Kidney tubule cell (primary cell): ENCODE measurements around the gene FOXP4.
A peak's percentile ranks its signal among the peaks of the same experiment; 100 is the strongest.

Experiments used
- DNase-seq: peaks from one replicate; pipeline ENCODE4 v3.0.0-alpha.2; 2018; ENCODE audit warnings: low spot score

FOXP4 gene, protein sequence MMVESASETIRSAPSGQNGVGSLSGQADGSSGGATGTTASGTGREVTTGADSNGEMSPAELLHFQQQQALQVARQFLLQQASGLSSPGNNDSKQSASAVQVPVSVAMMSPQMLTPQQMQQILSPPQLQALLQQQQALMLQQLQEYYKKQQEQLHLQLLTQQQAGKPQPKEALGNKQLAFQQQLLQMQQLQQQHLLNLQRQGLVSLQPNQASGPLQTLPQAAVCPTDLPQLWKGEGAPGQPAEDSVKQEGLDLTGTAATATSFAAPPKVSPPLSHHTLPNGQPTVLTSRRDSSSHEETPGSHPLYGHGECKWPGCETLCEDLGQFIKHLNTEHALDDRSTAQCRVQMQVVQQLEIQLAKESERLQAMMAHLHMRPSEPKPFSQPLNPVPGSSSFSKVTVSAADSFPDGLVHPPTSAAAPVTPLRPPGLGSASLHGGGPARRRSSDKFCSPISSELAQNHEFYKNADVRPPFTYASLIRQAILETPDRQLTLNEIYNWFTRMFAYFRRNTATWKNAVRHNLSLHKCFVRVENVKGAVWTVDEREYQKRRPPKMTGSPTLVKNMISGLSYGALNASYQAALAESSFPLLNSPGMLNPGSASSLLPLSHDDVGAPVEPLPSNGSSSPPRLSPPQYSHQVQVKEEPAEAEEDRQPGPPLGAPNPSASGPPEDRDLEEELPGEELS

DNA sequence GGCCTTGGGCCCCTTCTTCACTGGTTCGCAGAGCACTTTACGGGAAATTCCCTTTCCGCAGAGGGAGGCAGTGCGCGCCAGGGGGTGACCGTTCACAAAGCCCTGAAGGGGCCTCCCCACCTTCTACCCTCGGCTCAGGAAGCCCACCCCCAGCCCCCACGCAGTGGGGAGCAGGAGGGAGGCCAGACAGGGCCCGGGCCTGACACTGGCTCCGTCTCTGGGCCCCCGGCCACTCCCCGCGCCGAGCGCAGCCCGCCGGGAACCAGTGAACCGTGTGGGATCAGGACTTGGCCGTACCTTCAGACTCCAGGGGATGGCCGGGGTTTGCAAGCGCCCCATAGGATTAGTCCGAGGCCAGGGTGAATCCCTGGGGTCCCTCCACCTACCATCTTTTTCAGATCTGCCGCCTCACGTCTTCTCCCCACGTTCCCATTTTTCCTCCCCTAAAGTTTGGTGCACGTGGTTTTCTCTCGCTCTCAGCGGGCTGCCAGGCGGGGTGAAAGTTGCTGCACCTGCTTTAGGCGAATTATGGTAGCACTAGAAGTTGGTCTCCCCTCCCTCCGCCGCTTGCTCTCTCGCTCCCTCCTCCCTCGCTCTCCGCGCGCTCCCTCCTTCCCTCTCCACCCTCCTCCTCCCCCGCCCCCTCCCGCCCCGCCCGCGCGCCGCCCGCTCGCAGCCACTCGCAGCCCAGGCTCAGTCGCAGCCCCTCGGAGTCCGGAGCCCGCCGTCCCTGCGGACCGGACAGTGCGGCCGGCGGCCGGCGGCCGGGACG is at the start of gene FOXP4:
Gene FOXP4, plus strand, starts transcription at position 679 of the 772 bp plus-strand sequence. CDS start 19,380 bp downstream, outside the sequence.
- peak; percentile 94 for DNase-seq

DNA sequence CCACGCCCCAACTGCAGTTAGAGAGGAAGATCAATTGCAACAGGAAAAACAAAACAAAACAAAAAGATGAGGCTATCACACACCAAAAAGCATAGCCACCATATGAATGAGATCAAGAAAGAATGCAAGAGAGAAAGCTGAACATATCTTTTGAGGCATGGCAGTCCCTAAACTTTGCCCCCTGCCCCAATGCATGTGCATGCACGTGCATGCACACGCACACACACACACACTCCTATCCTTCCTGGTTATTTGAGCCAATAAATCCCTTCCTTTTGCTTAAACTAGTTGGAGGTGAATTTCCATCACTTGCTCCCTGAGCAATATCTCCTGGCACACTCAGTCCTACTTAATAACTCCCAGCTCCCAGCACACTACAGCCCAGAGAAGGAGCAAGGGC is 48.6 kb upstream of the FOXP4 start:
- DNase-seq: no peak

DNA sequence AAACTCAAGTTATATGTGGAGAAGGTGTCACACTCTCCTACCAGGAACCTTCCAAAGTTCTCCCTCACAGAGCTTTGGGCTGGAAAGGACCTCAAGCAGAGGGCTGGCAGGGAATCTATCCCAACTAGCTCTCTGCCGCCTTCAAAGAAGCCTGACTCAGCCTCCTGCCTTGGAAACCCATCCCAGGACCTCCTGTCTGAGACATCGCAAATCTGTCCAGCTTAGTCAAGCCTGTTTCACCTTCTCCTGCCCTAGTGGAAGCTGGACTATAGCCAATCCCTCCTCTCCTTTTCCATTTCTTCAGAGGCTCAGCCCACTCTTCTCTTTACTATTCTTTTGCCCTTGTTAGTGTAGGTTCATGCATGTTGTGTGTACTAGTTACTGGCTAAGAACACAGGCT is 48.2 kb upstream of the FOXP4 start:
- DNase-seq: peak; percentile 16

GRCh38 chr6:41498968-41499599 is 47.1 kb upstream of the FOXP4 start:
- DNase-seq: no peak

DNA sequence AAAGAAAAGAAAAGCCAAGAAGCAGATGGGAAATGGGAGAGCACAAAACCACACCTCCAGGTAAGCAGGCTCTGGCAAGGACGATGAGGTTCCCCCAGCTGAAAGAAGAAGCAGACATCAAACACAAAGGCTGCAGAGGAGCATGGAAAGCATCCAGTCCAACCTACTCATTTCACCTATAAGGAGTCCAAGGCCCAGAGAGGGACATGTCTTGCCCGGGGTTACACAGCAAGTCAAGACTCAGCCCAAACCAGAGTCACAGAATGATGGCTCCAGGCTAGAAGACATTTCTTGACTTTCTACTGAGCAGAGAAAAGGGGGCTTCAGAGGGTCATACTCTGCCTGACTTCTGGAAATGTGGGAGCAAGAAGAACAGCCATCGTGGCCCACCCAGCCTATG is 45.6 kb upstream of the FOXP4 start:
- DNase-seq: no peak

GRCh38 chr6:41502566-41502916 is 43.6 kb upstream of the FOXP4 start:
- DNase-seq: no peak

GRCh38 chr6:41502917-41503671 is 43.1 kb upstream of the FOXP4 start:
- no peak for DNase-seq

DNA sequence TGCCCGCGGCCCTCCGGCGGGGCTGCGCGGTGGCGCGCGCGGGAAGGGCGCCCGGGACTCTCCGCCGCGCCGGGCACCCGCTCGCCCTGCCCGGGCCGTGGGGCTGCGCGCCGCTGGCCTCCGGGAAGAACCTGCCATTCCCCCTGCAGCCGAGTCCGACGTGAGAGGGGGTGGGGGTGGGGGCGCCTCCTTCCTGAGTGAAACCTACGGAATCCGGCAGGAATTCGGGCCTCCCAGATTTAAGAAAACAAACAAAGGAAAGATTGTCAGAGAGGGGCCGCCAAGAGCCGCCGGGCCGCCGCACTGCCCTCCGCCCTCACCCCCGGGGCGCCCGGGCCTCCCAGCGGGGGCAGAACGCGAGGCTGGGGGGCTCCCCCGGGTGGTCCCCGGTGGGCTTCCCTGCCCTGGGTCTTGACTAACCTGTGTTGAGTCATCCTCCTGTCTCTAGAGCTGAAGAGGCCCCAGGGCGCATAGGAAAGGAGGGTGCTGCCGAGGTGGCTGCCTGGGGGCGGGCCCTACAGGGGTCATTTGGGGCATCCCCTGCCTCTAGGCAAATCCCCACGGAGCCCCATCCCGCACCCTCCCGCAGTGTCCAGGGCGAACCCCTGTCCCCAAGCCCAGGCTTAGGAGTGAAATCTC is 42.2 kb upstream of the FOXP4 start:
- peak; percentile 32 for DNase-seq

DNA sequence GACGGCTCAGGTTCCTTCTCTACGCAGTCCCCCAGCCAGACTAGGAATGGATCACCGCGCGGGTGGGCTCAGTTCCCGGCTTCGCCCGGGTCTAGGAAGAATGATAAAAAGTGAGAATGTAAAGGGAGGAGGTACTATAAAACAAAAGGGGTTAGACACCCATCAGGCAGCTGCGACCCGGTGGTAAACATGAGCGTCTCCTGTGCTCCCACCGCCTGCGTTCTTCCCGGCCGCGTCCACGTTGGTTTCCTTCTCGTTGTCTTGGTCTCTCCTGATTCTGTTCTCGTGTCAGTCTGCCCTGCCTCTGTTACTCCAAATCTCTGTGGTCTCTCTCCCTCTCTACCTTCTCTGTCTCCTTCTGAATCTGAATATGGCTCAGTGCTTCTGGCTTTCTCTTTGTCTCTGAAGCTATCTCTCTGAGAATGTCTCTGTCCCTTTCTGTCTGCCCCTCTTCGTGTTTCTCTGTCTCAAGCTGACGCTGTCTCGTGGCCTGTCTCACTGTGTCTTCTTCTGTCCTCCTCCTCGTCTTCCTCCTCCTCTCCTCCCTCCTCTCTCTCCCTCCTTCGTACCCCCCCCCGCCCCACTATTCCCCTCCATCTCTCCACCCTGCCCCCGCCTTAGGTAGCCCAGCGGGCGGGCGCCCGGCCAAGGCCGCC is 41.6 kb upstream of the FOXP4 start:
- no peak for DNase-seq

DNA sequence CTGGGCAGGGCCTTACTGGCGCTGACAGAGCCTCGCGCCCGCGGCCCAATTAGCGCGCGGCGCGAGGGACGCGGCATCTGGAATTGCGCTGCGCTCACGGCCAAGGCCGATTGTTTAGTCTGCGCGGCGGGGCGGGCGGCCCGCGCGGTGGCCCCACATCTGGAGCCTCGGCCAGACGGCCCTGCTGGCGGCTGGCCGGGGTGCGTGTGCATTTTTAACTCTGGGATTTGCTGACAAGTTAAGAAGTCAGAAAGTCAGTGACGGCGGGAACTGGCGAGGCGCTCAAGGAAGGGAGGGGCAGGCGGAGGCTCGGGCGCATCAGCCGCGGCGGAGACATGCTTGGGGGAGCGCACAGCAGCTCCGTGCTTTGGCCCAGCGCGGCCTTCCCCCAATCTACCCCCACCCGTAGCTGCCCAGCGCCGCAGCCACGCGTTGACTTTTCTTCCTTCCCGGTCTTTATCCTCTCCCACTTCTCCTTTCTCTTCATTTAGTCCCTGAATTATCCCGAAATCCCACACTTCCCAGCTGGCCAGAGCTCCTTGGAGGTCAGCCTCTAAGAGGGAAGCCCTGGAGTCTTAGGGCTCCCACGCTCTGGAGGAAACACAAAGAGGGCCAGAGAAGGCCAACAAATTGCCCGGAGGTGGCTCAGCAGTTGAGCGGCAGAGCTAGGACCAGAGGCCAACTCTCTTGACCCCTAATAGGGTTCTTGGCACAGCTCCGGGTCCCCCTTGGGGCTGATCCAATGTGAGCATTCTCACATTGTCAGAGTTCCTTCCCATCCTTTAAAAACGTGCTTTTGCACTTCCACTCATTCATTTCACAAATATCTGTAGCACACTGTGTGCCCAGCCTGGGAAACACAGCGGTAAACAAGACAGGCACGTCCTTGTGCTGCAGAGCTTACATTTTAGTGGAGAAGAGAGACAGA is 40.8 kb upstream of the FOXP4 start:
- peak; percentile 52 for DNase-seq

GRCh38 chr6:41508479-41508878 is 37.7 kb upstream of the FOXP4 start:
- no peak for DNase-seq

- DNase-seq: no peak
Observed at GRCh38 chr6:41509580-41509979, 36.6 kb upstream of the FOXP4 start.

- no peak for DNase-seq
Observed at GRCh38 chr6:41511443-41512060, 34.6 kb upstream of the FOXP4 start.

GRCh38 chr6:41512146-41512701 is 34.0 kb upstream of the FOXP4 start:
- DNase-seq: no peak

- no peak for DNase-seq
Observed at GRCh38 chr6:41515995-41516394, 30.2 kb upstream of the FOXP4 start.

DNA sequence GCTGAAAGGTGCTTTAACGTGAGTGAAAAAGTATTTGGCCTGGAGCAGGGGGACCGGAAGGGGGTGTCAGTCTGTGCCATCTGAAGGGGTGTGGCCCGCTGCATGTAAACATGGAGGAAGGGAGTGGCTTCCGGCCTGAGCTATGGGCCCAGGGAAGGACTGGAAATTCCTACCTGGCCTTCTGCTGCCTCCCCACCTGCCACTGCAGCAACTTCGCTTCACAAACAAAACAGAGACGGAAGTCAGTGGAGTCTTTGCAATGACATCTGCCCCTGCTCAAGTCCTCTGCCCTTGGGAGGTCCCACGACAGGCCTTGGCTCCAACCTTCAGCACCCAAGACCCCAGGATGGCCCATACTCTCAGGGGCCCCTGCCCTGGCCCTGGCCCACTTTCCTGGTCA is 28.1 kb upstream of the FOXP4 start:
- no peak for DNase-seq

- DNase-seq: no peak
Observed at GRCh38 chr6:41519305-41519744, 26.9 kb upstream of the FOXP4 start.
